ENCODE data around the gene AVPR1A.

The AVPR1A gene

GRCh38 chr12:63133981-63134380 lies 17.0 kb downstream of the AVPR1A start:
- H3K4me3 ChIP-seq (ENCODE audit: low read length) = no peak overlapping the region
- TF ChIP-seq, protein P1, sequence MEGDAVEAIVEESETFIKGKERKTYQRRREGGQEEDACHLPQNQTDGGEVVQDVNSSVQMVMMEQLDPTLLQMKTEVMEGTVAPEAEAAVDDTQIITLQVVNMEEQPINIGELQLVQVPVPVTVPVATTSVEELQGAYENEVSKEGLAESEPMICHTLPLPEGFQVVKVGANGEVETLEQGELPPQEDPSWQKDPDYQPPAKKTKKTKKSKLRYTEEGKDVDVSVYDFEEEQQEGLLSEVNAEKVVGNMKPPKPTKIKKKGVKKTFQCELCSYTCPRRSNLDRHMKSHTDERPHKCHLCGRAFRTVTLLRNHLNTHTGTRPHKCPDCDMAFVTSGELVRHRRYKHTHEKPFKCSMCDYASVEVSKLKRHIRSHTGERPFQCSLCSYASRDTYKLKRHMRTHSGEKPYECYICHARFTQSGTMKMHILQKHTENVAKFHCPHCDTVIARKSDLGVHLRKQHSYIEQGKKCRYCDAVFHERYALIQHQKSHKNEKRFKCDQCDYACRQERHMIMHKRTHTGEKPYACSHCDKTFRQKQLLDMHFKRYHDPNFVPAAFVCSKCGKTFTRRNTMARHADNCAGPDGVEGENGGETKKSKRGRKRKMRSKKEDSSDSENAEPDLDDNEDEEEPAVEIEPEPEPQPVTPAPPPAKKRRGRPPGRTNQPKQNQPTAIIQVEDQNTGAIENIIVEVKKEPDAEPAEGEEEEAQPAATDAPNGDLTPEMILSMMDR (conservative IDR thresholded peaks at IDR 0.05; ENCODE audit: low read length) = no peak
- DNase-seq (ENCODE audit: low read depth) = no peak

DNA sequence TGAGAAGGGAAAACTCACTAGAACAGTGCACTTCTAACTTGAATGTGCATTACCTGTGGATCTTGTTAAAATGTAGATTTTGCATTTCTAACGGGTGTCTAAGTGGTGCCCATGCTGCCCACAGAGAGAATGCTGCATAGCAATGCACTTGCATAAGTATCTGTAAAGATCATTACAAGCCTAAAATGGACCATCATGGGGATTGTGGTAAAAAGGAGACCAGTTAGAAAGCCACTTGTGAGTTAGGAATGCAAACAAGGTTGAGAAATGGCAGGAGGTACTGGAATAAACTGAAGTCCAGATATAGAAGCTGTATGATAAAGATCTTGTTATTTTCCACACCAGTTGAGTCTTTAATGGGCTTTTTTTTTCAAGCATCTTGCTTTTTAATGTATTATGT lies 18.8 kb downstream of the AVPR1A start:
- TF ChIP-seq, protein P1 (conservative IDR thresholded peaks at IDR 0.05; ENCODE audit: low read length) = no peak
- DNase-seq (ENCODE audit: low read depth) = no peak
- no peak overlapping the region for H3K4me3 ChIP-seq (ENCODE audit: low read length)

- DNase-seq (ENCODE audit: low read depth) = no peak
- TF ChIP-seq, protein P1 (conservative IDR thresholded peaks at IDR 0.05; ENCODE audit: low read length) = no peak
- H3K4me3 ChIP-seq (ENCODE audit: low read length) = no peak overlapping the region
These were observed 21.1 kb downstream of the AVPR1A start for GRCh38 chr12:63129927-63130326.

GRCh38 chr12:63124778-63125177 lies 26.2 kb downstream of the AVPR1A start:
- no peak overlapping the region for H3K4me3 ChIP-seq (ENCODE audit: low read length)
- DNase-seq (ENCODE audit: low read depth) = peak; percentile 20
- TF ChIP-seq, protein P1 (conservative IDR thresholded peaks at IDR 0.05; ENCODE audit: low read length) = no peak

DNA sequence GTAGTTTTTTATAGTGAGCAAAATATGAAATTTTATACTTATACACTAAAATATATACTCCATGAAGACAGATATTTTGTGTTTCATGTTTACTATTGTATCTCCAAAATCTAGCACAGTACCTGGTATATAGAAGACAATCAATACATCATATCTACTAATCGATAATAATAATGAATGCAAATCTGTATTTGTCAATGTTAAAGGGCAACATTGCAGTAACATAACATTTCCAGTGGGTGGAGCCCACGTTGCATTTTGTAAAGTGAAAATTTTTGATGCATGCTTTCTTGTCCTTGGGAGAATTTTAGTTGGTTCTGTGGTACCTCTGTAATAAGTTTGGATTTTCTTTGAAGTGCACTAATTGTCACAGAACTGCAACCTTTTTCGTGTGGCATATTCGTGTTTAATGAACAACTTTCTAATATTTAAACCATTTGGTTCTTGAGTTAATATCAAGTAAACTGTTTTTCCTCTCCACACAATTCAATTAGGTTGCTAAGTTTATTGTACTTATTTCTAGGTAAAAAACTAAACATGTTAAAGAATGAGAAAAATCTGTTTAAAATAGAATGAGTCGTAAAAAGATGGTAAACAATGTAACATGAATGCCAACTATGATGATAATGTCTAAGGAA lies 47.4 kb downstream of the AVPR1A start:
- DNase-seq (ENCODE audit: low read depth) = peak; percentile 29
- TF ChIP-seq, protein P1 (conservative IDR thresholded peaks at IDR 0.05; ENCODE audit: low read length) = peak; percentile 83

GRCh38 chr12:63101920-63102319 lies 49.1 kb downstream of the AVPR1A start:
- no peak for DNase-seq (ENCODE audit: low read depth)
- TF ChIP-seq, protein P1 (conservative IDR thresholded peaks at IDR 0.05; ENCODE audit: low read length) = no peak
- no peak overlapping the region for H3K4me3 ChIP-seq (ENCODE audit: low read length)

More for the DNA sequence above, 47.4 kb downstream of the AVPR1A start:
- no peak overlapping the region for H3K4me3 ChIP-seq (ENCODE audit: low read length)

- no peak overlapping the region for H3K4me3 ChIP-seq (ENCODE audit: low read length)
- TF ChIP-seq, protein P1 (conservative IDR thresholded peaks at IDR 0.05; ENCODE audit: low read length) = no peak
- DNase-seq (ENCODE audit: low read depth) = no peak
These were observed 52.1 kb downstream of the AVPR1A start for GRCh38 chr12:63098851-63099250.
